Left lobe of liver (tissue), 2 donors: ENCODE data around the gene PSTPIP1. TPM values are rescaled to one million over a fixed set of nuclear protein-coding genes. Genes with fewer than 3 reads are reported as not detected.

Experiments
- ATAC-seq: fragments of 200-7000 bp; cut with Tn5 transposase; one replicate; pipeline ENCODE4 v1.9.1; 2020; ENCODE audit warnings: mild to moderate bottlenecking, moderate library complexity
- DNase-seq: peaks from one replicate; pipeline ENCODE4 v3.0.0-alpha.2; 2020; ENCODE audit warnings: low spot score
- total RNA-seq: library from RNA; stranded (reverse); gene quantifications from one replicate; pipeline ENCODE4 v1.2.1, GENCODE V29; 2021
- donor health status: DM: no; HTN: no; CAD: no; lungs with moderate emphysema.
- donor health status: DM: no; HTN: yes; CAD: no.

PSTPIP1 gene
- total RNA-seq, 1 donor from 2014 or later, result 1.5 TPM

DNA sequence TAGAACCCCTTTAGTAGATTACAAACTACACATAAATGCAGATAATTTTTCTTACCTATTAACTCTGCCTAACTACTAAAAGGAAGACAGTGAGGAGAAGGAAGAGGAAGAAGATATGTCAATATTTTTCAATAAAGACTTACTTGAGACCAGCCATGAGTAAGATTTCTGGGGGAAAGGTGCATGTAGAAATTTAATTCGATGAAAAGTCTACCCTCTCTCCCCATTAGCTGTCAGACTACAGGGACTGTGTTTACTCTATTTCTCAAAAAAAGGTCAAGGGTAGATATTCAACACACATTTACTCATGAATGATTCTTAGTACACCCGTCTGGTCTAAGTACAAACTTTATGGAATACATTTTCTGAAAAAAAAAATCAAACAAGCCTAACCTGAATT, 69.1 kb downstream of the PSTPIP1 start:
- no peak for DNase-seq
- ATAC-seq, result peak; percentile 62

GRCh38 chr15:77064539-77065308, 69.8 kb downstream of the PSTPIP1 start:
- DNase-seq (no peak), ATAC-seq (peak; percentile 39)

- ATAC-seq, result peak; percentile 31
- no peak for DNase-seq
Observed at GRCh38 chr15:77066971-77067690, 72.2 kb downstream of the PSTPIP1 start.

- ATAC-seq (no peak), DNase-seq (no peak)
Observed at GRCh38 chr15:77067691-77068367, 72.9 kb downstream of the PSTPIP1 start.

- DNase-seq, result no peak
- no peak for ATAC-seq
Observed at GRCh38 chr15:77068633-77069032, 73.7 kb downstream of the PSTPIP1 start.

DNA sequence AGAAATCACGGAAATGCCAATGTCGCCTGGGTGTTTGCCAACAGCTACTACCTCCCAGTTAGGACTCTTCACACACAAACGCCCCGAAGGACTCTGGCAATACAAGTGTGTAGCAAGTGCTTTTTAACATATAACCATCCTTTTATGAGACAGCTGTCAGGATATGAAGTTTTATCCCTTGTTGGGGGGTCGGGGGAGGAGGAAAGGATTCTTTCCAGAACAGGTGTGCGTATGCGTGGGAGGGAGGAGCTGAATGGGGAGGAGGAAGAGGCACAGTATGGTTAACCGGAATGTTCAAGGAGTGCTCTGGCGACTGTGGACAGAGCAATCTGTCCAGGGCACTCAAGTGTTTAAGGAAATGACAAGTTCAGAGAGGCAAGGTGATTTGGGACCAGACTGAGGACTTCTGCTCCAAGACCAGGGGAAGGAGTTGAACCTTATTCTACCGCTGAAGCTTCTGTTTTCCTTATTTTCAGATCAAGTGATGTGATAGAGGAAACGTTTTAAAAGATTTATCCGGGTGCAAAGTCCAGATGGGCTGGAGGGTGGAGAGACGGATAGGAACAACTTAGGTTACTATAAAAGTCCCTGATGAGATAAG, 74.7 kb downstream of the PSTPIP1 start:
- DNase-seq (no peak), ATAC-seq (no peak)

DNA sequence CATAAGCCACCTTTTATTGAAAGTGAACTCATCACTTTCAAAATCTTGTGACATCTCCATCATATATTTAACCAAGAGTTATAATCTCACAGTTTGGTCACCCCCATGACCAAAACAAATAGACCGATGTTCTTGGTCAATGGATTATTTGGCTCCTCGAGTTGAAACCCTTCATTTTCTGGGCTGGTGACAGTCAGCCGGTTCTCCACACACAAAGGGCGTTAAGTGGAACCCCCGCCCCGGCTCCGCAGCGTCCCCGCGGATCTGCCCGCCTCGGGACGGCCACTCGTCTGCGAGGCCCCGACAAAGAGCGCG, 75.2 kb downstream of the PSTPIP1 start:
- ATAC-seq (no peak), DNase-seq (no peak)

DNA sequence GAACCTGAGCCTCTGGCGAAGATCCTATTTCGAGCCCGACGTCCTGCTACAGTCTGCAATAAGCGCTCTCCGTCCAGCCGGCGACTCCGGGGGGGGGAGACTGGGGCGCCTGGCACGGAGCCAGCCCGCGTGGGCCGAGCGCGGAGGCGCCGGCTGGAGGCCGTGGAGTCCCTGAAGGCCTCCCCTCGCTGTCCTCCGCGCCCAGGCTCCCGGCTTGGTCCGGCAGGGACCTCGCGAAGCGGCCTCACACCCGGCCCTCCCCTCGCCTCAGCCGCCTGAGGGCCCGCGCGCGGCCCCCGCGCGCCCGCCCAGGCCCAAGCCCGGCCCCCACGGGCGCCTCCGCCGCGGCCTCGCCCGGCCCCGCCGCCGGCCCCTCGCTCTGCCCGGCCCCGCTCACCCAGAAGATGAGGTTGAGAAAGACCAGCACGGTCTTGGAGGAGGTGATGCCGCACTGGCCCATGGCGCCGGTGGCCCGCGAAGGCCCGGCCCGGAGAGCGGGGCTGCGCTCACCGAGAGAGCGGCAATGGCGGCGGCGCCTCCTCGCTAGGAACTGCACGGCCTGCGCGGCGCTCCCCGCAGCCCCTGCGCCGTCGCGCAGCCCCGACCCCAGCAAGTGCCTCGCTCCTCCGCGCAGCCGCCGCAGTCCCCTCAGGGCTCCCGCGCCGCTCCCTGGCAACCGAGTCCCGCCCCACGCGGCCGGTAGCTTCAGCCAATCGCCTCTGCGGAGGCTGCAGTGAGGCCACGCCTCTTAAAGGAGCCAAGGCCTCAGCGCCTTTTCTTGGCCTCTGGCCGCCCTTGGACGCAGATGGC, 75.8 kb downstream of the PSTPIP1 start, which contains the start of gene TSPAN3:
Gene TSPAN3 (minus strand): TSS at position 615 of the 810 bp plus-strand sequence. CDS start 155 bp downstream, at position 460.
- peak; percentile 94 for DNase-seq
- ATAC-seq, result peak; percentile 96

DNA sequence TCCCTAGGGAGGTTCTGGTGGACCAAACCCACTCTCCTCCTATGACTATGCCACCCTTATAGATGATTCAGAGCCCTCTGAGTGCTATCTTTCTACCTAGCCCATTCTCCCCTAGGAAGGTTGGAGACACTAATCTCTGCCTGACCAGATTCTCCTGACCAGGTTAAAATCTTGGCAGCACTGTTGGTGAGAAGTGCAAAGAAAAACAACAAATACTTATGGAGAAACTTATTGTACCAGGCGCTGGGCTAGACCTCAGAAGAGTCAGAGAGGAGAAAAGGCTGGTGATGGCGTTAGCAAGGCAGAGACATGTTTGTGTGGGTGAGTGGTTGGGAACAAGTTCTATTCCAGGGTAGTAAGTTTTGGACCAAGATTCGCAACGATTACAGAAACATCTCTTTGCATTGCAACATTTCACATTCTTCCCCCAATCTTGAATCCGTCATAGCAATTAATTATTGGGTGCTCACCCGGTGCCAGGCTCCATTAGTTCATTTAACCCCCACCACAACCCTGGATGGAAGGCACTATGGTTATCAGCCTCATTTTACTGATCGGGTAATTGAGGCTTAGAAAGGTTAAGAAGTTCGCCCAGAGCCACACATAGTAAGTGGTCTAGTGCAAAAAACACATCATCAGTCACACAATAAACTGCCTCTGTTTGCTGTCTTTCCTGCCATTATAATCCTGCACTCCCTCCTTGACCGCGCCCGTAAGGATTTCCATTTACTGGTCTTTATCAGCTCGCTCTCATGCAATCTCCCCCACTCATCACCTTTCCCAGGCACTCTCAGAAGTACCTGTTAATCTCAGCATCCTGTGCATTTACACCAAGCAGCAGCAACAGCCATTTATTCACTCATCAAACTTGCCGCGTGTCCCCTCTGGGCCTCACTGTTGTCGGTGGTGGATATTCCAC, 76.6 kb downstream of the PSTPIP1 start:
- DNase-seq (no peak), ATAC-seq (no peak)

- DNase-seq, result no peak
- ATAC-seq, result no peak
Observed at GRCh38 chr15:77074350-77074749, 79.4 kb downstream of the PSTPIP1 start.

DNA sequence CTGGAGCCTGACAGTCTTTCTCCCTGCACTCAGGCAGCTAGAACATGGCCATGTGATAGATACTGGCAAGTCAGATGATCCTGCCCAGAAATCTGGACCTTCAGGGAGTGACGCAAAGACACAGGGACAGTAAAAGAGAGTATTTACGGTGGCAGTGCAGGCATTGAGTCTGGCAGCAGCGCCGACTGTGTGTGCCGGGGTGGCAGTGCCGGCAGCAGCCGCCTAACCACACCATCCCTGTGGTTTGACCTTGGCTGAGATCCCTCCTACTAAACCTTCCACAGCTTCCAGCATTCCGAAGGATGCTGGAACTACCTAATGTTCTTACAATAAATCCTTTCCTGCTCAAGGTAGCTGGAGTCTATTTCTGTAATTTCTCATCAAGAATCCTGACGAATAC, 80.6 kb downstream of the PSTPIP1 start:
- DNase-seq (no peak), ATAC-seq (no peak)

- no peak for ATAC-seq
- no peak for DNase-seq
Observed at GRCh38 chr15:77076323-77076915, 81.5 kb downstream of the PSTPIP1 start.

GRCh38 chr15:77081971-77082370, 87.0 kb downstream of the PSTPIP1 start:
- ATAC-seq (no peak), DNase-seq (no peak)

DNA sequence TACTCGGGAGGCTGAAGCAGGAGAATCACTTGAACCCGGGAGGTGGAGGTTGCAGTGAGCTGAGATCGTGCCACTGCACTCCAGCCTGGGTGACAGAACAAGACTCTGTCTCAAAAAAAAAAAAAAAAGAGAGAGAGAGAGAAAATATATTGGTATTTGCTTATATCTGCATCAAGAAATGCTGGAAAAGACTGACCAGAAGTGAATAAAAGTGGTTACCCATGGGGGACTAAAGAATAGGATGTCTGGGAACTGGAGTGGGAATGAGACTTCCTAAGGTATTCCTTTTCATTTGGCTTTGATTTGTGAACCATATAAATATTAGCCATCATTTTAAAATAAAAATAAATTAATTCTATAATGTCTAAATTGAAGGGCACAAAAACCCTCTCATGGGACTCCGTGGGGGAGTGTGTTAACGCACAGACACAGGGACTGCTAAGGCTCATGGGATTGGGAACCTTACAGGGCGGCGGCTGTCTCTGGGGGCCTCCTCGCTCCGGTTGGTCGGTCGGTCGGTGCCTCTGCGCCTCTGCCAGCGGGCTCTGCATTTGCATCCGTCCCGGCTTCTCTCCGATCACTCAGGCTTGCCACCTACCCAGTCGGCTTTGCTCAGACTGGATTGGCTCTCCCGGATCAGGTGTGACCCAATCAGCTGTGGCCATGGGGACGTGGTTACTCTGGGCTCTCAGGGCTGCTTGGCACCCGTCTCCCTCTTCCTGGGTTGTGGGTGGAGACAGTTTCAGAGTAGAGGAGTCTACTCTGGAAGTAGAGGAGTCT, 88.6 kb downstream of the PSTPIP1 start:
- DNase-seq (peak; percentile 58), ATAC-seq (peak; percentile 89)

DNA sequence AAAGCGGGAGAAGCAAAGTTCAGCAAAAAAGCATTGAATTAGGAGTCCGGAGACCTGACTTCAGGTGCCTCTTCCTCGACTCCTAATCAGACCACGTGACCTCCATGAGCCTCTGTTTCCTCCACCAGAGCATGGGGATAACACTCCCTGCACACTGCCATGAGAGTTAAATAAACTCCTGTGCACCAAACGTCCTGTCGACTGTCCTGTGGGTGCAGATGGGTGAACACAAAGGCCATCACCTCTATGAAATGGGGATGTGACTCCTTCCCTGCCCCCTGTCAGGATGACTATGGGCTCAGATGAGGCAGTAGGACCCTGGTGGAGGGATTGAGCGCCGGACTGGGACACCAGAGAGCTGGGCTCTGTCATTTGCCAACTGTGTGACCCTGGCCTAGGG, 89.5 kb downstream of the PSTPIP1 start:
- peak; percentile 40 for DNase-seq

DNA sequence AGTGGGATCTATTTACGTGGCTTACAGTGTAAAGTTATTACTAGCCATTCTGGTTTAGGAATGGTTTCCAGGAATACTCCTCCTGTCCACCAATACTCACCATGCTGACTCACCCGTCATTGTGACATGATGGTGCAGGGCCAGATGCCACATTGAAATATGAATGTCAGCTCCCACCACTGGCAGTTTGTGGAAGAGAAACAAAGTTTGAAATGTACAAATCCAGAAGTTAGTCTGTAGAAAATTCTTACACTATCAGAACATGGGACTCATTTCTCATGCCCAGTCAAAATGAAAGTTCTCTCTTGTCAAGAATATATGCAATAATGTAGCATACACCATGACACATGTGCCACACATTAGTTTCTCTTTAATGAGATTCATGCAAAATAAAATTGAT, 90.4 kb downstream of the PSTPIP1 start:
- ATAC-seq (no peak), DNase-seq (no peak)

More for the DNA sequence above, 89.5 kb downstream of the PSTPIP1 start:
- no peak for ATAC-seq
